Endothelial cell of umbilical vein (primary cell): Measurements from ENCODE around the gene BCAS3. TPM values are rescaled to one million over a fixed set of nuclear protein-coding genes. Genes with fewer than 3 reads are reported as not detected.

Experiments
- BruUV-seq: library from RNA; stranded (reverse); fragments of 400-500 nt; replicated peaks from 2 replicates; lab custom pipeline; 2021; lab: Mats Ljungman, UMichigan
- CTCF ChIA-PET: fragments of 300-600, 350-600 bp; sonication (Branson Sonifier 250); formaldehyde crosslinking; loops from one replicate; lab custom pipeline; 2021; ENCODE audit warnings: antibody characterized with exemption, inconsistent platforms; lab: Charles Lee
- POLR2A ChIA-PET: fragments of 300-600, 350-600 bp; sonication (Branson Sonifier 250); formaldehyde crosslinking; loops from one replicate; lab custom pipeline; 2021; ENCODE audit warnings: antibody characterized with exemption, inconsistent platforms; lab: Charles Lee
- DNase-seq: peaks from one replicate; pipeline ENCODE4 v3.0.0-alpha.2; 2011; ENCODE audit warnings: low read depth, low spot score
- FAIRE-seq: peaks from 2 replicates; lab custom pipeline; 2011; peaks lifted over from hg19 to GRCh38; lab: Jason Lieb, UNC
- H2AFZ ChIP-seq: 2 replicates; pipeline ENCODE4 v1.6.0; 2012; ENCODE audit warnings: low read depth, low read length, control low read depth, inconsistent platforms
- H3K27ac ChIP-seq: 2 replicates; pipeline ENCODE4 v1.5.1; 2011; ENCODE audit warnings: low read depth, mild to moderate bottlenecking, control low read depth, low read length, moderate library complexity; ENCODE audit not compliant: insufficient read depth
- H3K27me3 ChIP-seq, 2 experiments: 2 replicates each; pipeline versions ENCODE4 v1.6.0 to v1.6.1; 2011; ENCODE audit warnings: low read length in 2 of 2, mixed read lengths in 1 of 2; ENCODE audit not compliant: control insufficient read depth in 2 of 2, insufficient read depth in 2 of 2
- H3K36me3 ChIP-seq, 2 experiments: 2 replicates in 1 of 2; 3 replicates in 1 of 2; pipeline ENCODE4 v1.5.1; 2011; ENCODE audit warnings: low read length in 2 of 2, mild to moderate bottlenecking in 1 of 2, moderate library complexity in 1 of 2; ENCODE audit not compliant: control insufficient read depth in 2 of 2, insufficient read depth in 2 of 2; ENCODE audit errors: extremely low read depth in 1 of 2
- H3K4me1 ChIP-seq: 3 replicates; pipeline ENCODE4 v1.5.1; 2011; ENCODE audit warnings: mild to moderate bottlenecking, low read length; ENCODE audit not compliant: control insufficient read depth, insufficient read depth; ENCODE audit errors: extremely low read depth
- H3K4me2 ChIP-seq: 2 replicates; pipeline ENCODE4 v1.6.1; 2011; ENCODE audit warnings: low read length, control low read depth, mixed read lengths; ENCODE audit not compliant: insufficient read depth
- H3K4me3 ChIP-seq, 3 experiments: fragments of 200-600 bp in 1 of 3; sonication (generic), shearing (Covaris generic) in 1 of 3; replicated peaks in 1 of 3; 2 replicates each; pipeline ENCODE4 v1.5.1; 2011 to 2016; ENCODE audit warnings: control low read depth in 3 of 3, low read length in 3 of 3, mild to moderate bottlenecking in 2 of 3, inconsistent platforms in 1 of 3, low read depth in 1 of 3, moderate library complexity in 1 of 3; ENCODE audit not compliant: insufficient read depth in 1 of 3
- H3K79me2 ChIP-seq: 2 replicates; pipeline ENCODE4 v1.6.0; 2012; ENCODE audit warnings: low read length, inconsistent platforms; ENCODE audit not compliant: control insufficient read depth, insufficient read depth
- H3K9ac ChIP-seq: replicated peaks from 2 replicates; pipeline ENCODE3; 2011; ENCODE audit warnings: low read length, control low read depth; ENCODE audit not compliant: insufficient read depth; ENCODE audit errors: extremely low read depth
- H3K9me1 ChIP-seq: replicated peaks from 3 replicates; pipeline ENCODE4 v1.6.0; 2011; ENCODE audit warnings: mild to moderate bottlenecking, low read length; ENCODE audit not compliant: control insufficient read depth, insufficient read depth; ENCODE audit errors: extremely low read depth
- H3K9me3 ChIP-seq: replicated peaks from 2 replicates; pipeline ENCODE4 v1.5.1; 2012; ENCODE audit warnings: low read length, inconsistent platforms; ENCODE audit not compliant: control insufficient read depth, insufficient read depth
- H4K20me1 ChIP-seq: replicated peaks from 2 replicates; pipeline ENCODE3; 2011; ENCODE audit warnings: mild to moderate bottlenecking, low read length; ENCODE audit not compliant: control insufficient read depth, insufficient read depth; ENCODE audit errors: extremely low read depth
- EZH2 ChIP-seq: IDR thresholded peaks from 2 replicates; pipeline ENCODE4 v1.6.1; 2012; ENCODE audit warnings: borderline replicate concordance, low read depth, mild to moderate bottlenecking, moderate library complexity, low read length, inconsistent platforms; ENCODE audit not compliant: severe bottlenecking
- FOS ChIP-seq: IDR thresholded peaks from 2 replicates; pipeline ENCODE4 v1.6.1; 2011; ENCODE audit warnings: mild to moderate bottlenecking, low read length, moderate library complexity, borderline replicate concordance; ENCODE audit not compliant: insufficient read depth
- GATA2 ChIP-seq: IDR thresholded peaks from 2 replicates; pipeline ENCODE4 v1.7.0; 2011; ENCODE audit warnings: low read depth, mild to moderate bottlenecking, moderate library complexity, mixed read lengths, low read length; ENCODE audit not compliant: insufficient read length, insufficient read depth
- JUN ChIP-seq: IDR thresholded peaks from 2 replicates; pipeline ENCODE4 v1.6.1; 2011; ENCODE audit warnings: borderline replicate concordance, low read depth; ENCODE audit not compliant: insufficient read length, insufficient read depth
- MYC ChIP-seq: IDR thresholded peaks from one replicate; pipeline ENCODE4 v1.6.1; 2011; ENCODE audit warnings: mild to moderate bottlenecking, low read depth, low read length
- POLR2A ChIP-seq: IDR thresholded peaks from 2 replicates; pipeline ENCODE4 v1.6.1; 2012; ENCODE audit warnings: low read depth, mild to moderate bottlenecking, control low read depth, low read length
- POLR2AphosphoS5 ChIP-seq: IDR thresholded peaks from 2 replicates; pipeline ENCODE4 v1.6.1; 2012; ENCODE audit warnings: low read depth, mild to moderate bottlenecking, control low read depth, low read length, moderate library complexity; ENCODE audit not compliant: insufficient read depth
- dilution Hi-C: fragments of 300-500 bp; cut with MboI; formaldehyde crosslinking; loops from one replicate; pipeline ENCODE4 v1.15.0; 2019; ENCODE audit warnings: low sequenced_read_pairs; ENCODE audit not compliant: extremely low pct_ligation_motif_present
- intact Hi-C: fragments of 100-400 bp; cut with micrococcal nuclease; formaldehyde crosslinking; loops from one replicate; pipeline ENCODE4 v1.10.0; 2022
- polyA plus RNA-seq, 4 experiments: library from polyadenylated mRNA; depleted of rRNA in 3 of 4; stranded (reverse) in 3 of 4; unstranded in 1 of 4; fragments of >200 nt; gene quantifications; 2 replicates each; pipeline versions ENCODE4 v1.2.1 to v1.2.3, GENCODE V29; 2011 to 2012; ENCODE audit warnings: missing spikeins in 1 of 4
- total RNA-seq: library from RNA; stranded (reverse); gene quantifications from 2 replicates; pipeline ENCODE4 v1.2.3, GENCODE V29; 2021
- TF ChIP-seq, protein P1 (sequence below), 2 donors: IDR thresholded peaks; 1 replicate in 1 of 2; 2 replicates in 1 of 2; pipeline ENCODE4 v1.5.1; 2011; ENCODE audit warnings: low read length in 2 of 2, mild to moderate bottlenecking in 2 of 2, moderate library complexity in 2 of 2, control low read depth in 1 of 2, inconsistent platforms in 1 of 2, low read depth in 1 of 2; ENCODE audit not compliant: insufficient read depth in 1 of 2; ENCODE audit errors: extremely low read depth in 1 of 2
- TF ChIP-seq, protein P2 (sequence below): IDR thresholded peaks from 2 replicates; pipeline ENCODE4 v1.6.1; 2011; ENCODE audit not compliant: insufficient read depth, insufficient read length

BCAS3 gene
- total and polyA plus RNA-seq, 2 donors (not counting 3 experiments of a cell fraction or from before 2014, with no cell fraction given): 8.2 to 16.0 TPM

GRCh38 chr17:61135782-61136181, 458.1 kb downstream of the BCAS3 start:
- no peaks in the 10 kb centered on the region for H3K9me3 ChIP-seq
- FAIRE-seq: no peak
- no peak for DNase-seq
- H3K4me1 ChIP-seq: no peaks in the 10 kb centered on the region
- H3K36me3 ChIP-seq: no peaks in the 10 kb centered on the region
- TF ChIP-seq JUN (no peak), FOS (no peak), GATA2 (no peak), MYC (no peak), POLR2A (no peak), EZH2 (no peak), POLR2AphosphoS5 (no peak)
- TF ChIP-seq, protein P1, sequence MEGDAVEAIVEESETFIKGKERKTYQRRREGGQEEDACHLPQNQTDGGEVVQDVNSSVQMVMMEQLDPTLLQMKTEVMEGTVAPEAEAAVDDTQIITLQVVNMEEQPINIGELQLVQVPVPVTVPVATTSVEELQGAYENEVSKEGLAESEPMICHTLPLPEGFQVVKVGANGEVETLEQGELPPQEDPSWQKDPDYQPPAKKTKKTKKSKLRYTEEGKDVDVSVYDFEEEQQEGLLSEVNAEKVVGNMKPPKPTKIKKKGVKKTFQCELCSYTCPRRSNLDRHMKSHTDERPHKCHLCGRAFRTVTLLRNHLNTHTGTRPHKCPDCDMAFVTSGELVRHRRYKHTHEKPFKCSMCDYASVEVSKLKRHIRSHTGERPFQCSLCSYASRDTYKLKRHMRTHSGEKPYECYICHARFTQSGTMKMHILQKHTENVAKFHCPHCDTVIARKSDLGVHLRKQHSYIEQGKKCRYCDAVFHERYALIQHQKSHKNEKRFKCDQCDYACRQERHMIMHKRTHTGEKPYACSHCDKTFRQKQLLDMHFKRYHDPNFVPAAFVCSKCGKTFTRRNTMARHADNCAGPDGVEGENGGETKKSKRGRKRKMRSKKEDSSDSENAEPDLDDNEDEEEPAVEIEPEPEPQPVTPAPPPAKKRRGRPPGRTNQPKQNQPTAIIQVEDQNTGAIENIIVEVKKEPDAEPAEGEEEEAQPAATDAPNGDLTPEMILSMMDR (IDR thresholded peaks at IDR 0.05; ENCODE audit: extremely low read depth in 1 of 2, insufficient read depth in 1 of 2, low read depth in 1 of 2, low read length in 2 of 2): no peak
- TF ChIP-seq, protein P2, sequence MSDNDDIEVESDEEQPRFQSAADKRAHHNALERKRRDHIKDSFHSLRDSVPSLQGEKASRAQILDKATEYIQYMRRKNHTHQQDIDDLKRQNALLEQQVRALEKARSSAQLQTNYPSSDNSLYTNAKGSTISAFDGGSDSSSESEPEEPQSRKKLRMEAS: no peak
- no peak overlapping the region for H3K9ac ChIP-seq
- H4K20me1 ChIP-seq: no peaks in the 10 kb centered on the region
- H3K27ac ChIP-seq: no peak overlapping the region
- dilution Hi-C loops (no loop called here), intact Hi-C loops (no loop called here)
- no peak overlapping the region for H3K4me3 ChIP-seq
- H3K4me2 ChIP-seq: no peak overlapping the region
- H3K9me1 ChIP-seq: no peaks in the 10 kb centered on the region
- no peaks in the 10 kb centered on the region for H3K79me2 ChIP-seq
- H3K27me3 ChIP-seq: peaks cover 0 to 3% of the 10 kb centered on the region in 2 experiments
- no peak overlapping the region for H2AFZ ChIP-seq
- no TSS peak for BruUV-seq
- CTCF ChIA-PET: interaction anchor here (1.5 kb wide), 1 partner anchor 10 kb away, joined by 4 read pairs; no protein-coding TSS in a partner anchor
- POLR2A ChIA-PET: no interaction called here
